Activated T-helper 1 cell treated with anti-CD3 and anti-CD28 coated beads, Interleukin-2, amount 50 U/mL, for 16 hours (primary cell): ENCODE results near the gene RBP2.
"Not testable (repeated sequence)": the region's sequence is repeated elsewhere in the genome, so short reads cannot be mapped to it uniquely, and the experiment has no call there.

Experiments used
- DNase-seq, 2 donors: peaks; one replicate each; pipeline ENCODE4 v3.0.0-alpha.2; 2020; ENCODE audit warnings: low read depth in 1 of 2, low spot score in 1 of 2

RBP2 gene

GRCh38 chr3:139444446-139444845, 31.9 kb downstream of the RBP2 start:
- no peak for DNase-seq

- DNase-seq: no peak
Measured at GRCh38 chr3:139443186-139443585, 33.1 kb downstream of the RBP2 start.

- DNase-seq: no peak
Measured at GRCh38 chr3:139441656-139442055, 34.7 kb downstream of the RBP2 start.

GRCh38 chr3:139440639-139441556, 35.4 kb downstream of the RBP2 start:
- no peak for DNase-seq

GRCh38 chr3:139439278-139439677, 37.0 kb downstream of the RBP2 start:
- no peak for DNase-seq

- no peak for DNase-seq
Measured at GRCh38 chr3:139434764-139435307, 41.5 kb downstream of the RBP2 start.

GRCh38 chr3:139434228-139434627, 42.1 kb downstream of the RBP2 start:
- DNase-seq: no peak

- DNase-seq: no peak
Measured at GRCh38 chr3:139433089-139433488, 43.2 kb downstream of the RBP2 start.

- no peak for DNase-seq
Measured at GRCh38 chr3:139430493-139430892, 45.8 kb downstream of the RBP2 start.

- DNase-seq: no peak
Measured at GRCh38 chr3:139427283-139428060, 48.8 kb downstream of the RBP2 start.

GRCh38 chr3:139425745-139426400, 50.4 kb downstream of the RBP2 start:
- no peak for DNase-seq

GRCh38 chr3:139423232-139423631, 53.1 kb downstream of the RBP2 start:
- DNase-seq: no peak

GRCh38 chr3:139421460-139421859, 54.9 kb downstream of the RBP2 start:
- DNase-seq: no peak

GRCh38 chr3:139421040-139421439, 55.3 kb downstream of the RBP2 start:
- DNase-seq: no peak

- DNase-seq: no peak
Measured at GRCh38 chr3:139418144-139418543, 58.2 kb downstream of the RBP2 start.

GRCh38 chr3:139416275-139416674, 60.0 kb downstream of the RBP2 start:
- no peak for DNase-seq

- no peak for DNase-seq
Measured at GRCh38 chr3:139414608-139415224, 61.6 kb downstream of the RBP2 start.

- not testable (repeated sequence) for DNase-seq
Measured at GRCh38 chr3:139412891-139413290, 63.4 kb downstream of the RBP2 start.
